Measurements from ENCODE around the gene PDZRN3.

DNA sequence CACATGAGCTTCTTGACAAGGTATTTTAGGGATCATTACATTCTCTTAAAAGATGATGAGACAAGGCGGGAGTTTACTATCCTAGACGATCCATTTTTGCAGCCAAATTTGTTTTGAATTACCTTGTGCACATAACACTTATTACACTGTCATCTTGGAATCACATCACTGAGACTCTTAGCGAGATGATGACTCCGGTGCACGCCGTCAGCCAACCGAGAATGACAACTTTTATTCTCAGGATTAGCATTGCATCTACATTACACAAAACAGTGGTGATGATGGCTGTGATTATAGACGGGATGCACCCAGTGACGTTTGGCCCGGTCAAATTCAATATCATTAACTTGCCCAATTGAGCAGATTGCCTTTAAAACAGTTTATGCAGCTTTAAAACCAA lies 216.1 kb downstream of the PDZRN3 start:
- TF ChIP-seq, protein P1, sequence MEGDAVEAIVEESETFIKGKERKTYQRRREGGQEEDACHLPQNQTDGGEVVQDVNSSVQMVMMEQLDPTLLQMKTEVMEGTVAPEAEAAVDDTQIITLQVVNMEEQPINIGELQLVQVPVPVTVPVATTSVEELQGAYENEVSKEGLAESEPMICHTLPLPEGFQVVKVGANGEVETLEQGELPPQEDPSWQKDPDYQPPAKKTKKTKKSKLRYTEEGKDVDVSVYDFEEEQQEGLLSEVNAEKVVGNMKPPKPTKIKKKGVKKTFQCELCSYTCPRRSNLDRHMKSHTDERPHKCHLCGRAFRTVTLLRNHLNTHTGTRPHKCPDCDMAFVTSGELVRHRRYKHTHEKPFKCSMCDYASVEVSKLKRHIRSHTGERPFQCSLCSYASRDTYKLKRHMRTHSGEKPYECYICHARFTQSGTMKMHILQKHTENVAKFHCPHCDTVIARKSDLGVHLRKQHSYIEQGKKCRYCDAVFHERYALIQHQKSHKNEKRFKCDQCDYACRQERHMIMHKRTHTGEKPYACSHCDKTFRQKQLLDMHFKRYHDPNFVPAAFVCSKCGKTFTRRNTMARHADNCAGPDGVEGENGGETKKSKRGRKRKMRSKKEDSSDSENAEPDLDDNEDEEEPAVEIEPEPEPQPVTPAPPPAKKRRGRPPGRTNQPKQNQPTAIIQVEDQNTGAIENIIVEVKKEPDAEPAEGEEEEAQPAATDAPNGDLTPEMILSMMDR (IDR thresholded peaks at IDR 0.05) = no peak
- TF ChIP-seq POLR2A (IDR thresholded peaks at IDR 0.05) = no peak

All from heart left ventricle (tissue), 13 donors.